Loucy (cell line): Measurements from ENCODE around the gene ACER3.

Experiments used
- CTCF ChIP-seq: fragments of 200-600 bp; sonication (generic); conservative IDR thresholded peaks from 2 replicates; pipeline ENCODE4 v1.5.1; 2014; ENCODE audit warnings: mild to moderate bottlenecking, antibody characterized with exemption, low read length
- EZH2phosphoT487 ChIP-seq: fragments of 200-600 bp; IDR thresholded peaks from 2 replicates; pipeline ENCODE4 v1.6.1; 2018; ENCODE audit warnings: antibody characterized with exemption, mild to moderate bottlenecking, moderate library complexity, borderline replicate concordance

DNA sequence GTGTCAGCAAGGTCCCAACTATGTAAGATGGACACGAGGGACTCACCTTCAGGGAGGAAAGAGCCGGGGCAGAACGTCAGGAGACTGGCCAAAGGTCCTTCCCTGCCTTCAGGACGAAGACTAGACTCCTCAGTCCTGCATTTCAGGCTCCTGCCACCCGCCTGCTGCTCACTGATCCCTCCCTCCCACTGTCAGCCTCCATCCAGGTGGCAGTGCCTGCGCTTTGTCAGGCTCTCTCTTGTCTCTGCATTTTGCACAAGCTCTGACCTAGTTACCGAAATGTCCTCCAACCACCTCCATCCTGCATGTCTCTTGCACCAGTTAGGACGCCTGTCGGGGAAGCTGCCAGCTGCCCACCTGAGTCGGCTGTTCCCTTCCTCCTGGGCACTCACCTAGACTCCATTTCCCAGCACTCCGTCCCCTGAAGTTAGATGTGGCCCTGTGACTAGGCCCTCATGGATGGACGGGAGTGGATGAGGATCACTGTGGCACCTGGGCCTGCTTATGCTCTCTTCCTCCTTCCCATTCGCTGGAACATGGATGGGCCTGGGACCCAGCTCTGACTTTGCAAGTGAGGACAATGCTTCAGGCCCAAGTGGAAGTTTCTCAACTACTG lies 181.5 kb downstream of the ACER3 start:
- TF ChIP-seq CTCF (no peak), EZH2phosphoT487 (no peak)
